ENCODE measurements around the gene GNAL.

Gene GNAL

DNA sequence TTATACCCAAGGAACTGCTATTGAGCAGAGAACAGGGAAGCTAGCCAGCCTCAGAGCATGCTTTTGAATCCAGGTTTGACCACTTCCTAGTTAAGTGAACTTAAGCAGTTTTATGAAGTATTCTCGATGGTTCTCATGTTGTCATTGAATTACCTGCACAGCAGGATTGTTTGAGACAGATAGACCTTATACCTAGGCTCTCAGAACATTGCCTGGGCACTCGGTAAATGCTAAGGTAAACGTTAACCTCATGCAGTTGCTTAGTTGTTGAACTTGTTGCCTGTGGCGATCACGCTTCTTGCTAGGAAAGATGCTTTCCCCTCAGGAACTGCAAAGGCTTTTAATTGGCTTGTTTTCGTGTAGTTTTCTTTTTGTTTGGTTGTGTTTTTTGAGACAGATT is 128.2 kb downstream of the GNAL start:
- no peak for DNase-seq

DNA sequence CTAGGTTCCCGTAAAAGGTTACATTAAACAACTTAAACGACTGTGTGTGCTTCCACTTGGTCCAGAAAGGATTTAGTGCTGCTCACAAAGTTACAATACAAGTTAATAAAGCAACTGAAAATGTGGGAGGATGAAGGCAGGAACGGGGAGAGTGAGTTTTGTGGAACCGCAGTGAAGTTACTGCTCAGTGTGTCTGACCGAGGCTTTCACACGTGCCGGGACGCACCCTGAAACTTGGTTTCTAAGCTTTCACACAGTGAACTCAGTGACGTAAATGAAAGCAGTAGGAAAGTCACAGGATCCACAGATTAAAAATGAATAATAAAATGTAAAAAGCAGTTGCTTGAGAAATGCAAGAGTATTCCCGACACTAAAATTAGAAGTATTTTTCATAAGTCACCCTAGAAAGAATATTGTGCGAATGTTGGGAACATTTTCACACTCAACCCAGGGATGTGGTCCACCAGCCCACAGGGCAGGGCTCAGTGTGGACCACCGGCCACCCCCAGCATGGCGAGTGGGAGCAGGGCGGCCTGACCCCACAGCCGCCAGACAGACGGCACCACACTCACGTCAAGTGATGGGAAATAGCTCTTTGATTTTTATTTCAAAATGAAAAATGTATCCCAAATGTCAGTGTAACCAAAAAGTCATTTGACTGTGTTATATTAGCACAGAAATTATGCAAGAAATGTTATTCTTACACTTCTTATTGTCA is 129.6 kb downstream of the GNAL start:
- no peak for DNase-seq

- DNase-seq = no peak
Observed at GRCh38 chr18:11819938-11820337, 130.9 kb downstream of the GNAL start.

DNA sequence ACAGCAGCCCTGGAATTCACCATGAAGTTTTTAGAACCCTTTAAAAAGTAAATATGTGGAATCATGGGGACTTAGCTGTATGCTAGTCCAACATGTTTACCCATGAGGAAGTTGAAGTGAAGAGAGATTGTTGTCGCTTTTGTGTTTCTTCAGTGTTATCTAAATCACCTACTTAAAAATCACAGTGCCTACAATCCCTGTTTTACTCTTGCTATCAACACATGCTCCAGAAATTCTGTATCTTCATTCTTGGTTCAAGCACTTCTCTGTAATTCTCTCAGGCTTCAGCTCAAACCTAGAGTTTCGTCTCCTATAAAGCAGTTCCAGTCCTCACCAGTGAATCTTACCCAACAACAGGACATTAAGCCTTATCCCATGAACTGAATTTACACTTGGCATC is 131.6 kb downstream of the GNAL start:
- DNase-seq = no peak

GRCh38 chr18:11821208-11821607 is 132.1 kb downstream of the GNAL start:
- no peak for DNase-seq

DNA sequence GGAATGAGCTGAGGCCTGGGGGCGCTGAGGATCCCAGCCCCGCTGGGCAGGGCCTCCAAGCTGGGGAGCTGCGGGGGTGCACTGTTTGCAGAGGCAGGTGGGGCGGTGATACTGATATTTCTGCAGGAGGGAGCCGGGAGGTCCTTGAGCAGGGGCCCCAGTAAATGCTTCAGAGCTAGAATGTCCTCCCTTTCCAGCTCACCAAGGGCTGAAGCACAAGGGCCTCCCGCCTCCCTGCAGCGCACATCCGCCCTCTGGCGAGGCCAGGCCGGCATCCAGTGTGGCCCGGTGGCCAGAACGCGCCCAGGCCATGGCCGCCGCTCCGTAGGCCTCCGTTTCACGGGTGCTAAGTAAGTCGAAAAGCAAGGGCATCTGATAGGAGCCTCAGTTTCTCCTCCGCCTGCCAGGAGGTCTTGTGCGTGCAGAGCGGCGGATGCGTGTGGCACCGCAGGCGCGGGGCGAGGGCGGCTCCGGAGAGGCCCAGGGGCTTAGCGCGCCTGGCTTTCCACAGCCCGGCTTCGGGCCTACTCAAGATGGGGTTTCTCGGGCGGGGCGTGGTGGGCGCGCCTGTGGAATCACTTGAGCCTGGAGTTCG is 132.7 kb downstream of the GNAL start:
- DNase-seq = no peak

GRCh38 chr18:11823545-11823944 is 134.5 kb downstream of the GNAL start:
- no peak for DNase-seq

DNA sequence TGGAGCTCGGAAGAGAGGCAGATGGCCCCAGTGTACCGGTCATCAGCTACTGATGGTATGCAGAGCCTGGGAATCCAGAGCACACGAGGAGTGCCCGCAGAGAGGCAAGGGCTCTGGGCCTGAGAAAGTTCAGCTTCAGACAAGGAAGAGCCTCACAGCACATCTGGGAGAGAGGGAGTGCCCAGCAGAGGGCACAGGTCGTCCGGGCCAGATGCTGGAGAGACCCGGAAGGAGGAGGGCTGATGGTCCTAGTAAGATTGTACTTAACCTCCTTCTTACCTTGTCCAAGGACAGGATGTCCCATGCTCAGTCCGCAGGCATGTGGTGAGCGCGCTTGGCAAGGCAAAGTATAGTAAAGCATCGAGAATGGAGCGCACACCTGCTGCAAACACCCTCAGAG is 137.8 kb downstream of the GNAL start:
- no peak for DNase-seq

GRCh38 chr18:11828786-11829432 is 139.8 kb downstream of the GNAL start:
- DNase-seq = no peak

GRCh38 chr18:11830585-11830984 is 141.5 kb downstream of the GNAL start:
- DNase-seq = no peak

DNA sequence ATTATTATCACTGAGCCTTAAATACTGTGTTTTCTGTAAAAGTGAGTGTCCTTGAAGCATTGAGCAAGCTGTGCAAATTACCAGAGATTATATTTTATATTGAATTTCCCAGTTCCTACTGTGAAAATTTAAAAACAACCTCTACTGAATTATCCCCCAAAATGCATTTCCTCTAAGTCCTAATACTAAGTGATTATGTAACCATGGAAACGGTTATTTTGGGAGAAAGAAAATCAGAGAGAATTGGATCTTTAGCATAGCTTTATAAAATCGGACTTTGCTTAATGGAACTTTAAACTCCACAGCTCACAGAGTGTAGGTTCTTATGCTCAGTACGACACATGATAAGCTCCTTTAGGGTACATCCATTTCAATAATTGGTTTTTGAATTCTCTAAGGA is 142.9 kb downstream of the GNAL start:
- DNase-seq = no peak

GRCh38 chr18:11834772-11835171 is 145.7 kb downstream of the GNAL start:
- no peak for DNase-seq

DNA sequence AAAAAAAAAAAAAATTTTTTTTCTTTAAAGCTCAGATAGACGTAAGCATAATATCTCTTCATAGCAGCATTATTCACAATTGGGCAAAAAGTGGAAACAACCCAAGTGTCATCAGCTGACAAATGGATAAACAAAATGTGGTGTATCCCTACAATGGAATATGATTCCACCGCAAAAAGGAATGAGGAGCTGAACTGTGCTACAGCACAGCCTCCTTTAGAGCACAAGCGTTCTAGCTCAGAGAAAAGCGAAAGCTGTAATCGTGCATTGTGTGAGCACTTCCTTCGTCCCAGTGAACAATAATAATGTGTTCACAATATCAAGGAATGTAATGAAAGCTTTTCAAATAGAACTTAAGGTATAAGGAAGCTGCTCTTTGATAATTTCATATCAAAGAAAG is 150.5 kb downstream of the GNAL start:
- DNase-seq = no peak

DNA sequence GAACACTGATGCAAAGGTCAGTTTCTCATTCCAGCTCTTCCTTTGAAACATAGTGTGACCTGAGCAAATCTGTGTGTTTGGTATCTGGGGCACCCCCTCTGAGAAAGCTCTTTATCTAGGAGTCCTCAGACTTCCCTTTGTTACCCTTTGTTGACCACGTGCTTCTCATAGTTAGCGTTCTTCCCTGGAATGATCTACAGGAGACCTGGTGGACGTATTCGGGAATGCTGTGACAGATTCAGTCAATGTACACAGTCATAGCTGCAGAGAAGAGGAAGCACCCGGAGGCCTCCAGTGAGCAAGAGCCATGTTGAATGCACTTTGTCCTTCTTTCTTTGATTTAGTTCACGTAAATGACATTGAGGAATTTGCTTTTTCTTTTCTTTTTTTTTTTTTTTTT is 151.4 kb downstream of the GNAL start:
- DNase-seq = no peak

GRCh38 chr18:11842562-11842961 is 153.5 kb downstream of the GNAL start:
- DNase-seq = no peak

GRCh38 chr18:11844436-11844835 is 155.4 kb downstream of the GNAL start:
- no peak for DNase-seq

- no peak for DNase-seq
Observed at GRCh38 chr18:11845654-11846053, 156.6 kb downstream of the GNAL start.

DNA sequence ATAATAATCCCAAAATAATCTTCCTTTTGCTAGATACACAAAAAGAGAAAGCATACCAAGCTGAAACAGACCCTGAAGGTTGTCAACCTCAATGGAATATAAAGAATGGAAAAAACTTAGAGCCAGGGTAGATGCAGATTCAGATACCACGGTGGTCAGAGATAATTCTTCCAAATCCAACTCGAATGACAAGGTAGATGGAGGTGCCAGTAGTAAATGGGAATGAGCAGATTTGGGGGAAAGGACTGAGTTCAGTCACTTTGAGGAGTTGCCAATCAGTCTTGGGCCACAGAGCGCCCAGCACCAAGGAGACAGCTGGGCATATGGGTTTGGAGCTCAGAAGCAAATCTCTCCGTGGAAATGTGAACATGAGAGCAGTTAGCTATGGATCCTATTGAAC is 158.7 kb downstream of the GNAL start:
- no peak for DNase-seq

- no peak for DNase-seq
Observed at GRCh38 chr18:11849279-11849678, 160.2 kb downstream of the GNAL start.

DNA sequence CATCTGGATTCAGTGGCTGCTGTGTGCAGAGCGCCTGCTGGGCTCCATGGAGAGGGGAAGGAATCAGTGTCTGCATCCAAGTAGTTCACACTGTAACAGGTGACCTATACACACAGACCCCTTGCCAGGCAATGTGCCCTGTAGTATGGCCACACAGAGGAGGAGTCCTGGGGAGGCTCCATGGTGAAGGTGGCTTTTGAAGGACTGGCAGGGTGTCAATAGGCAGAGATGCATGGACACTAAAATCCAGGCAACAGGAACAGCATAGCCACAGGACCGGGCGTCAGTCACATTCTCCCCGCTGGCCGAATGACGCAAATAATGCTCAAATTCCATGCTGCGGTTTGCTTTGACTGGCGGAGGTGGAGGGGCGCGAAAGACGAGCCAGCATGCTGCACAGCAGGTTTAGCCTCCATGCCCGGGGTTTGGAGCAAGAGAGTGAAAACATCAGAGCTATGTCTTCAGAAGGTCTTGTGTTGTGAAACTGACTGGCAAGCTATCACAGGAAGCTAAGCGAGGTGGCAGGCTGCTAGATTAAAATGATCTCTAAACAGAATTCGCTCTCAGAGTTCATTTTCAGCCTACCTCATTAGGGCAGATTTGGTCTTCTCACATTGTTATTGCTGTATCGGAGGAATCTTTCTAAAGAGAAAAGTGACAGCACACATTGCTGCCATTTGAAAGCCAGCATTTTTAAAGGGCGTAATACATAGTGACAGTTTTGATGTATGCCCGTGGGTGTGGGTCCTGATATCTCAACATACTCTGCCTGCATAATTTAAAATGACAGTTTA is 161.0 kb downstream of the GNAL start:
- no peak for DNase-seq

- DNase-seq = no peak
Observed at GRCh38 chr18:11850821-11851145, 161.7 kb downstream of the GNAL start.

DNA sequence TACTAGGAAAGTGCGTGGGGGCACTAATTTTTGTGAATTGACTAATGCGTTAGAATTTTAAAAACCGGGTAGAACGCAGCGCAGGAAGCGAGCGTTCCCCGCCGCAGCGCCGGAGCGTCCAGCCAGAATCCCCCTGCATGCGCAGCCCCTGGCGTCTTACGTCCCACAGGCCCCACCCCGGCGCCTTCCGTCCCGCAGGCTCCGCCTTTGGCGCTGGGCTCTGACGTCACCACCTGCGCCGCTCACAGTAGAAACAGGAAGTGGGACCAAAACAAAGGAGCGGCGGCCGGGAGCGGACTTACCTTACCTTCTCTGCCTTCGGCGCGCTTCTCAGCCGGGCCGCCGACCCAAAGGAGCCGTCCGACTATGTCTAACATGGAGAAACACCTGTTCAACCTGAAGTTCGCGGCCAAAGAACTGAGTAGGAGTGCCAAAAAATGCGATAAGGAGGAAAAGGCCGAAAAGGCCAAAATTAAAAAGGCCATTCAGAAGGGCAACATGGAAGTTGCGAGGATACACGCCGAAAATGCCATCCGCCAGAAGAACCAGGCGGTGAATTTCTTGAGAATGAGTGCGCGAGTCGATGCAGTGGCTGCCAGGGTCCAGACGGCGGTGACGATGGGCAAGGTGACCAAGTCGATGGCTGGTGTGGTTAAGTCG is 162.2 kb downstream of the GNAL start, which contains the start of gene CHMP1B:
Gene CHMP1B, plus strand, starts transcription at position 268 of the 660 bp plus-strand sequence. Its CDS starts 99 bp downstream, at position 367.
- DNase-seq = peak; percentile 76

GRCh38 chr18:11851806-11852337 is 162.8 kb downstream of the GNAL start:
- no peak for DNase-seq

All from NCI-H2107 (cell line).